Measurements from ENCODE around the gene MMP12.

DNA sequence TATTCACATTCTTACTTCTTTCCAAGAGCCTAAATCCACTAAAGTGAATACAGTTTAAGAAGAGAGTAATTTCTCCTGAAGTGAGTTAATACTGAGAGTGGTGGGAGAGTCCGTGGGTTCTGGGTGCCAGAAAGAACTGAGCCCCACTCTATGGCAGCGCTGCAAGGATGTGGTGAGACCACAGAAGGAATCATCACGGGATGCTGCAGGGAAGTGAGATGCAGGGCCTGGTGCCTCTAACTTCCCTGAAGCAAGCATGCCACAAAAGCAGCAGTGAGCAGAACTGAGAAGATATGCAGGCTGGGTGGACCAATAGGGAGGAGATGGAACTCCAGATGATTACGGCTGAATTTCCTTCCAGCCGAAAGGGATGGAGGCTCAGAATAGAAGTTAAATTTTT is 5.0 kb upstream of the MMP12 start:
- TF ChIP-seq, protein P1, sequence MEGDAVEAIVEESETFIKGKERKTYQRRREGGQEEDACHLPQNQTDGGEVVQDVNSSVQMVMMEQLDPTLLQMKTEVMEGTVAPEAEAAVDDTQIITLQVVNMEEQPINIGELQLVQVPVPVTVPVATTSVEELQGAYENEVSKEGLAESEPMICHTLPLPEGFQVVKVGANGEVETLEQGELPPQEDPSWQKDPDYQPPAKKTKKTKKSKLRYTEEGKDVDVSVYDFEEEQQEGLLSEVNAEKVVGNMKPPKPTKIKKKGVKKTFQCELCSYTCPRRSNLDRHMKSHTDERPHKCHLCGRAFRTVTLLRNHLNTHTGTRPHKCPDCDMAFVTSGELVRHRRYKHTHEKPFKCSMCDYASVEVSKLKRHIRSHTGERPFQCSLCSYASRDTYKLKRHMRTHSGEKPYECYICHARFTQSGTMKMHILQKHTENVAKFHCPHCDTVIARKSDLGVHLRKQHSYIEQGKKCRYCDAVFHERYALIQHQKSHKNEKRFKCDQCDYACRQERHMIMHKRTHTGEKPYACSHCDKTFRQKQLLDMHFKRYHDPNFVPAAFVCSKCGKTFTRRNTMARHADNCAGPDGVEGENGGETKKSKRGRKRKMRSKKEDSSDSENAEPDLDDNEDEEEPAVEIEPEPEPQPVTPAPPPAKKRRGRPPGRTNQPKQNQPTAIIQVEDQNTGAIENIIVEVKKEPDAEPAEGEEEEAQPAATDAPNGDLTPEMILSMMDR (IDR thresholded peaks at IDR 0.05) = no peak
- TF ChIP-seq POLR2A (IDR thresholded peaks at IDR 0.05) = no peak

Data from breast epithelium (tissue), 3 donors.